ENCODE data around the gene USP31.

Gene USP31

DNA sequence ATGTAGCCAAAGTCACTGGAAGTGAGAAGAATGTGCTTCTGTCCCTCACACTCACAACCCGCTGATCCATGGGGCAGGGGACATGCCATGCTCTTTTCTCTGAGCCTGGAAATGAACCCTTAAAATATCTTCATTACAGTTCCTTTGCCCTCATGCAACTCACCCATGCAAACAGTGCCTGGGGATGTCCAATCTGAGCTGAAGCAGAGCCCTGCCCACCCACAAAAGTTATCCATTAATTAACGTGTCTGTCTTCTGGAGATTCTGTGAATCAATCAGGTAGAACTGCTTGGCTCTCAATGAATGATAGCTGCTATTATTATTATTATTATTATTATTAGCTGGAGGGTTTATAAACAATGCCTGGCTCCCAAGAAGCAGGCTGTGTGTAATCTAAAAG lies 133.7 kb downstream of the USP31 start:
- H3K4me3 Mint-ChIP-seq, result no peak overlapping the region
- no peak for ATAC-seq (replicated peaks)
- H3K4me1 Mint-ChIP-seq (ENCODE audit: low read depth in 2 of 2), result no peaks in the 10 kb centered on the region
- peaks cover 33 to 34% of the 10 kb centered on the region in 2 donors for H3K27me3 Mint-ChIP-seq
- no peak for DNase-seq
- H3K36me3 Mint-ChIP-seq (ENCODE audit: insufficient read depth), result peaks cover 2% of the 10 kb centered on the region
- H3K27ac Mint-ChIP-seq, result no peak overlapping the region
- peaks cover 0 to 4% of the 10 kb centered on the region in 2 donors for H3K9me3 Mint-ChIP-seq

DNA sequence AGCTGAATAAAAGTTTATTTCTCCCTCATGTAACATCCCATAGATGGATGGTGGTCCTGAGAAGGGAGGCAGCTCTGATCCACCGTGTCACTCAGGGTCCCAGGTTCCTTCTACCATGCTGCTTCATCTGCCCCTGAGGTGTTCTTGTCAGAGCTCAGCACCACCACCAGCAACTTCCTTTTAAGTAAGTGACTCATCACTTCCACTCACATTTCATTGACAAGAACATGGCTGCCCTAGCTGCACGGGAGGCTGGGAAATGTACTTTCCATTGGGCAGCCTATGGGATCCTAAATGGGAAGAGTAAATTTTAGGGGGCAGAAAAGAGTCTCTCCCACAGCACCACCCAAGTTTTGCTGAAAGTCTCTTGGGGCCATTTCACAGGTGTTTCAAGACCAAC lies 134.7 kb downstream of the USP31 start:
- H3K27ac Mint-ChIP-seq, result no peak overlapping the region
- no peaks in the 10 kb centered on the region for H3K9me3 Mint-ChIP-seq
- ATAC-seq (replicated peaks), result no peak
- H3K4me3 Mint-ChIP-seq, result no peak overlapping the region
- no peak for DNase-seq
- H3K36me3 Mint-ChIP-seq (ENCODE audit: insufficient read depth), result no peaks in the 10 kb centered on the region
- peaks cover 27 to 34% of the 10 kb centered on the region in 2 donors for H3K27me3 Mint-ChIP-seq
- no peaks in the 10 kb centered on the region for H3K4me1 Mint-ChIP-seq (ENCODE audit: low read depth in 2 of 2)
